Stimulated activated CD8-positive, alpha-beta memory T cell treated with anti-CD3 and anti-CD28 coated beads, Interleukin-7, amount 100 ng/mL, for 4 hours (primary cell): ENCODE data around the gene SLC25A45.
"Not testable (repeated sequence)": the region's sequence is repeated elsewhere in the genome, so short reads cannot be mapped to it uniquely, and the experiment has no call there.

Experiments
- DNase-seq, 2 donors: peaks; one replicate each; pipeline ENCODE4 v3.0.0-alpha.2; 2020; ENCODE audit warnings: low read depth in 2 of 2

SLC25A45 gene

DNA sequence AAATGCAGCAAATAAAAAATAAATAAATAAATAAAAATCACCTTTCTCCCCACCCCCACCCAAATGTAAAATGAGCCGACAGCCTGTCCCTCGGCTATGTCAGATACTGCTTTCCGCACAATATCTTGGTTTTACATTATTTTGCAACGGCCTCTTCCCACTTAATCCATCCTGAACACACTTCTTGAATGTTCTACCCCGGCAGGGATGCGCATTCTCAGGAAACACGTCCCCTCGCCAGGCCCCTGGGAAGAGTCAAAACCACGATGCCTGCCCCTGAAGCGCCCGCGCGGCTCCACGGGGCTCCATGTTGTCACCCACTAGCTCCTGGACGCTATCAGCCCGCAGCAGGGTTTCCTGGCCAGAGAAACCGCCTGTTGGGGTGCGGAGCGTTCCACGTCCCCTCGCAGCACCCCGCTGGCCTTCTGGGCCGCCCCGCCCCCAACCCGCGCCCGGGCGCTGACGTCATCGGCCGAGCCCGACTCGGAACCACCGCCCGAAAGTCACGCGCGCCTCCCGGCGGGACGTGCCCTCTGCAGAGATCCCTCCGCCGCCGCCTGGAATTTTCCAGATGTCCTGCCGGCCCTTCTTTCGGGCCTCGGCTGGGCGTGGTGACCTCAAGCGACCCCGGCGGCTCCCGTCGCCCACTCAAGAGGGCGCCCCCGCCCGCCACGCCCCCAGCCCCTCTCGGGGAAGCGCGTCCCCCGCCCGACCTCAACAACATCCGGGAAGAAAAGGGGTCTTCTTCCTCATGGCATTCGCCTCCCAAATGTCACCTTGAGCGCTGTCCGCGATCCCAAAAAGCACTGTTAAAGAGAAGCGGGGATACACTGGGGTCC lies 39.6 kb upstream of the SLC25A45 start:
- DNase-seq, result peak; percentile 83 to 90

DNA sequence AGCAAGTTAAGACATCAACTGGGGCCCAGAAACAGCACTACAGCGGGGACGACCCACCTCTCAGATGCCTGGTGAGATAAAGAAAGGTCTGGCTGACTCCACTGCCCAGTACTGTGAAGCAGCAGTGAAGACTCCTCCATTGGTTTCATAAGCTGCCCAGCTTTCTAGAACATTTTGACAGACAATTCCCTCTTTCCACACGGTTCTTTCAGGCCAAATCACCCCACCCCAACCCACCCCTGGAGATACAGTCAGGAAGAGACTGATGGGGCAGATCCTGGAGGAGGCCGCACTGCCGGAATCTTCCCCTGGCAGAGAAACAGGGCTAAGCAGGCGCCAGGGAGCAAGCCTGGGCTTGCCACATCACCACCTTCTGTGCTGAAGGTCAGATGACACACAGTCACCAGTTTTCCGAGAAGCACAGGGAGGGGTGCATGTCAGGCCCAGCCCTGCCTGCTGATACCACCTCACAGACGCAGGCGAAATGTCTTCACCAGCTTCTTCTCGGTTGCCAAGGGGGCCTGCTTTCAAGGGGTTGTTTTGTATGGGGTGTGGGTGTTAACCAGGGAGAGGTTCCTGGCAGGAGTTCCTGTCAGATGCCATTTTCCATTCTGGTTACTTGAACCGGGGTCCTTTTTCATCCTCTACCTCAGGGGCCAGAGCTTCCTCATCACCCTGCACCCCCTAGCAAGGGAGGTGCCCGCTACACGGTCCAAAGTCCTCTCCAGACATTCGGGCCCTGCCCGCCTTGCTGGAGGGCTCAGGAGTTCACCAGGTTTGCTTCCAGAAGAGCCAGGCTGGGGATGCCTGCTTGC lies 38.7 kb upstream of the SLC25A45 start:
- DNase-seq, result peak; percentile 84 to 91

DNA sequence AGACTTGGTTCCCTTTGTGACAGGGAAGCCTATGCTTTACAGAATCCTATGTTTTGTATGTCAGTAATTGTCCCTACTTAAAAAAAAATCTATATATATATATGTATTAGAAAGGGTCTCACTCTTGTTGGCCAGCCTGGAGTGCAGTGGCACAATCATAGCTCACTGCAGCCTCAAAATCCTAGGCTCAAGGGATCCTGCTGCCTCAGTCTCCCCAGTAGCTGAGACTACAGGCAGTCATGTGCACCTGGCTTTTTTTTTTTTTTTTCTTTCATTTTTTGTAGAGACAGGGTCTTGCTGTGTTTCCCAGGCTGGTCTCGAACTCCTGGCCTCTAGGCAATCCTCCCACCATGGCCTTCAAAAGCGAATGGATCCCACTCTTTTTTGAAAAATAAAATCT lies 38.1 kb upstream of the SLC25A45 start:
- DNase-seq, result no peak

DNA sequence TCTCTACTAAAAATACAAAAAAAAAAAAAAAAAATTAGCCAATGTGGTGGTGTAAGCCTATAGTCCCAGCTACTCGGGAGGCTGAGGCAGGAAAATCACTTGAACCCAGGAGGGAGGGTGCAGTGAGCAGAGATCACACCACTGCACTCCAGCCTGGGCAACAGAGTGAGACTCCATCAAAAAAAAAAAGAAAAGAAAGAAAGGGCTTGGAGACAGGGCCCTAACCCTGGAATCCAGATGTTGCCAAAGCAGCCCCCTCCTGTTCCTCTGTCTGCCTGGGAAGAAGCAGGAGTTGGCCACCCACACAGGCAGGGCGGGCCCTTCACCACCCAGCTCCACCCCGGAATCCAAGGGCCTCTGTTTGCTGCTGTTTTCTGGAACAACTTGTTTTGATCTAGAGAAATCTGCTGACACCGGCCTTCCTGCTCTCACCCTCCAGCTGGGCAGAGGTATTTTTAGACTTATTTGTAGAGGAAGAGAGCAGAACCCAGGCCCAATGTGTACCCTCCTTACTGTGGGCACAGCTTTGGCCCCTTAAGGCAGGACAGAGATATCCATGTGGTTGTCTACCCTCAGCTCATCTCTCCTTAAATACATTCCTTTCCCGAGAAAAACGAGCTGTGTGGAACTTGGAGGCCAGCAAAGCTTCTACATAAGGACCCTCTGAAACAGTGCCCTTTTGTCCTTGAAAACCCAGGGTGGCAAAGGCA lies 37.5 kb upstream of the SLC25A45 start:
- DNase-seq, result peak in 1 of 2 donors; percentile 50

DNA sequence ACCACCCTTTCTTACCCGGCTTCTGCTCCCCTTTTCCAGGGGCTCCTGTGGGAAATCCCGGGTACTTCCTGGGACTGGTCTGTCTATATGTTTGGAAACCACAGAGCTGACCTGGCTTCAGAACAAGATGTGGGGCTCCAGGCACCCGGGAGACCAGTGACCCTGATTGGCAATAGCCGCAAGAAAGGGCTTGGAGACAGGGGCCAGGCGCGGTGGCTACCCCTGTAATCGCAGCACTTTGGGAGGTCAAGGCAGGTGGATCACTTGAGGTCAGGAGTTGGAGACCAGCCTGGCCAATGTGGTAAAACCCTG lies 37.0 kb upstream of the SLC25A45 start:
- DNase-seq, result no peak

DNA sequence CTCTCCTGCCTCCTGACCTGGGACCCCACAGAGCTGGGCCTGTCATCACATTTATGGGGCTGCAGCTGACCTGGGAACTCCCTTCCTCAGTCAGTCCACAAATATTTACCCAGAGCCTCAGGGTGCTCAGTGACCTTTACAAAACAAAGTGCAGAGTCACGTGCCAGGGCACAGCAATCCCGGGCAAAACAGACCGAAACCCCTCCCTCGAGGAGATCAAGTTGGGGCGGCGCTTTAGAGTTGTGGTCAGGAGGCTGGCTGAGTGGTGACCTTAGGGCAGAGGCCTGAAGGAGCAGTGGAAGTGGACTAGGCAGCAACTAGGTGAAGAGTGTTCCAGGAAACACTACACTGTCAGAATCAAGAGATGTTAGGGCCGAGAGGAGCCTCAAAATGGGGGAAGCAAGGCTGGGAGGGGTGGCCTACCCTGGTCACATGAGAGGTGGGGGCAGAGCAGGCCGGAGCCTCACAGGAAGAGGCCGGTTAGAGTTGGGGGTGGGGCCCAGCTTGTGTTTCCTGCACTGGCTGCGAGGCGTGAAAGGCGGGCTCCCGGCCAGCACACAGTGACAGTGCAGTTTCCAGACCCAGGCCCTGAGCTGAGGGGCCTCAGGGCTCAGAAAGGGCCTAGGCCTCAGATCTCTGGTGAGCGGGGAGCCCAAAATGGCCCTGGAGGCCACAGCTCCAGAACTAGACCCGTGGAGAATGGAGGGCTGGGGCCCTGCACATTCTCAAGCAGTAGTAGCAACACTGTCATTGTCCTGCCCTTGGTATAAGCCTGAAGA lies 36.4 kb upstream of the SLC25A45 start:
- peak; percentile 59 to 81 for DNase-seq

DNA sequence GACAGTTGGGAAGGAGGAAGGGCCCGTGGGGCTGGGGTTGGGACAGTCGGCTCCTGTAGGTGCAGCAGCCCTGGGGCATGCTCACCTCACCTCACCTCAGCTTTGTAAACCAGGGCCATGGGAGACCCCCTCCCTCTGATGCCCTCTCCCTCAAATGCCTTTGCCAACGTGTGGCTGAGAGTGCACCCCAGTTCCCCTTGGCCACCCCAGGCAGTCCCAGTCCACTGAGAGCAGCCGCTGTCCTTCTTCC lies 35.9 kb upstream of the SLC25A45 start:
- no peak for DNase-seq

DNA sequence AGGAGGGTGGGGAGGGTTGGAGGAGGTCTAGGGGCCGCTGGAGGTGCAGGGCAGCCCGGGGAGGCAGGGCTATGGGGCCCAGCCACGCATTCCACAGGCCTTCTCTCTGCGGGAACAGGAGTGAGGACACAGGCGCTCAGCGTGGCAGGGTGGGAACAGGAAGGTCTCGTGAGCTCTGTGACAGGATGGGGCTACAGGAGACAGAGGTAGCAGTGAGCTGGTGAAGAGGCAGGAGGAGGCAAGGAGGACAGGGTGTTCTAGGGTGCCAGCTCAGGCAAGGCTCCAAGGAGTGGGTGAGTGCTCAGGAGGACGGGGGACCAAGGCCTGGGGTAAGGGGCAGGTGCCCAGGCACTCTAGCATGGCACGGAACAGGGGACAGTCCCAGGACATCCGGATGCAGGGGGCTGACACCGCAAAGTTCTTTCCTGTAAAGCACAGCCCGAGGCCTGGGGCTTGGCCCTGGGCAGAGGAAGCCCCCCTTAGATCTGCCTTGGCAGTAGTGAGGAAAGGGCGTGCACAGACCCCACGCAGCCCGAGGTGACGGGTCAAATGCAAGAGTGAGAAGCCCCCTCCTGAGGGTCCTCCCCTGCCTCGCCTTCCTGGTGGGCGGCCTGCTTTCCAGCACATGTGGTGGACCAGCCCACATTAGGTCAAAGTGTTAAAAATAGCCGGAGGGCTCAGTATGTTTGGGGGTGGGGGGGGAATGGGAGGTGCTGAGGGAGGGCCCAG lies 35.4 kb upstream of the SLC25A45 start:
- no peak for DNase-seq

DNA sequence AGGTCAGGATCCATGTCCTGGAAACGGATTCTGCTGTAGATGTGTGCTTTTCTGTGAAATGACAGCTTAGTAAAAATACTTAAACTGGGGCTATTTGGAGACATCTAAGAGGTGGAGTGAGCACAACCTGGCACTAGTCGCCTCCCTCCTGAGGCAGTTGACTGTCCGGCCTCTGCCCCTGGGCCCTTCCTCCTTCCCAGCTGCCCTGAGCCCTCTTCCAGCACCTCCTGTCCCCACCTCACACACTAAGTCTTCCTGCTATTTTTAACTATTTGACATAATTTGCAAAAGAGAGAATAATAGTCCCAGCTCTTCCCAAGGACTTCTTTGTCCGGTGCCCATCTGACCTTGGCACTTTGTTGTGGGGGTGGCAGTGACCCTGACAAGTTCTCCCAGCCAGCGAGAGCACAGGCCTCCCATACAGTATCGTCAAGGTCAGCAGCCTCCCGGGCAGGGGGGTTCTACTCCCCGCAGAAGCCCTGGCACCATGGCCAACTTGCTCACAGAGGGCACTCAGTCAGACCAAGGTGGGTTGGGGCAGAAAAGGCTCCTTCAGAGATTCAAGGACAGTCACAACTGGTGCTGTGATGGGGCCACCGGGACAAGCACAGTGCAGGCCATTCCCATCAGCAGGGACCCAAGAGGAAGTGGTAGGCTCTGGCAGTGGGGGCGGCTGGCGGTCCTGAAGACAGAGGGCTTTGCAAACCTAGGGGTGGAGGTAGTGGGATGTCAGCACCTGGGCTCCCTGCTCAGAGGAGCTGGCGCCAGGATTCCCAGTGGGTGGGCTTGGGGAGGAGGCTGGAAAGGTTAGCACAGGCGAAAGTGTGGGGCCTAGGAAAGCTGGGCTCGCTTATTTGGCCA lies 34.6 kb upstream of the SLC25A45 start:
- no peak for DNase-seq

DNA sequence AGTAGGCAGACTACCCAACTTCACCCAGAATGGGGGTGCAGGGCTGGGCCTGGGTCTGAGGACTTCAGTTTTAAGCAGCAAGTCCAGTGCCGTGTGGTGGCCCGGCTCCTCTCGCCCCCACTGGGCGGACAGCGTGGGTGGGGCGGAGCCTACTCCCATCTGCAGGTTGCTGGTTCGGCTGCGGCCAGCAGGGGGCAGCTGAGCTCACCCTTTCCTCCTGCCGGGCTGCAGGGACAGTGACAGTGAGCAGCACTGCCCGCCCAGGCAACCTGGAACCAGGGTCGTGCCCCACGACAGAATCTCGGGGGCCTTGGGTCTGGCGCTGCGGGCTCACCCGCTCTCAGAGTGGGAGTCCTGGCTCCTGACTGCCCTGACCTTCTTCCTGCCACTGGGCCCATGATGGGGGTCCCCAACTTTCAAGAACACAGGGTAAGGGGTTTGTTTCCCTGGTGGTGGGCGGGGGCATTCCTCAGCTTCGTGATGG lies 33.9 kb upstream of the SLC25A45 start:
- DNase-seq, result peak; percentile 84 to 85

DNA sequence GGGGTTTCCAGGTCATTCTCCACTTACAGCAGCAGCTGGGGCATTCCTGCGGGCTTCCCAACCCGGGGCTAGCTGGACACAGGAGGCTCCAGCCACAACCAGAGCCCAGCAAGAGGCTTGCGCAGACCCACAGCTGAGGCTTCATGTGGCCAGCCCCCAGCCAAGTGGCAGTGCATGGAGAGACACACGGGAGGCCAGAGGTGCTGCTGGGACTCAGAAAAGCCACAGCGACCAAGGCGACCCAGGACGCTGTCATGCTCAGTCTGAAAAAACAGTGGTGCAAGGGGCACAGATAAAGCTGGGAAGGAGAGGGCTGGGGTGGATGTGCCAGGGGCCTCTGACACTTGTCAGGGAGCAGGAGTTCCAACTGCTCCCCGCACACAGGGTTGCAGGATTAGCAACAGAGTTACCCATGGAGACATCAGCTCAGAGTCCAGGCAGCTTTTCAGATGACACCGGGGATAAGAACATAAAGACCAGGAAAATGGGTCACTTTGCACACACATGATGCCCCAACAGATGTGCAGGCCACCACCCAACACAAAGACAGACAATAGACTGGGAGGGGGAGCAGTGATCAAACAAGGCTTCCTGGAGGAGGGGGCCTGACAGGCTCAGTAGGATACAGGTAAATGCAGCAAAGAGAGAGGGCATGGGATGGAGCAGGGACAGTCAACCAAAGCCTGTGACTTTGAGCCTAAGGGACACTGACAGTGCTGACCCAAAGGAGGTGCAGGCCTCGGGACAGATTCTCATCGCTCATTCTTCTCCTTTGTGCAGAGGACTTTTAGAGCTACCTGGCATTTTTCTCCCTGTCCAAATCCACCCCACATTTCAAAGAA lies 33.3 kb upstream of the SLC25A45 start:
- DNase-seq, result no peak

DNA sequence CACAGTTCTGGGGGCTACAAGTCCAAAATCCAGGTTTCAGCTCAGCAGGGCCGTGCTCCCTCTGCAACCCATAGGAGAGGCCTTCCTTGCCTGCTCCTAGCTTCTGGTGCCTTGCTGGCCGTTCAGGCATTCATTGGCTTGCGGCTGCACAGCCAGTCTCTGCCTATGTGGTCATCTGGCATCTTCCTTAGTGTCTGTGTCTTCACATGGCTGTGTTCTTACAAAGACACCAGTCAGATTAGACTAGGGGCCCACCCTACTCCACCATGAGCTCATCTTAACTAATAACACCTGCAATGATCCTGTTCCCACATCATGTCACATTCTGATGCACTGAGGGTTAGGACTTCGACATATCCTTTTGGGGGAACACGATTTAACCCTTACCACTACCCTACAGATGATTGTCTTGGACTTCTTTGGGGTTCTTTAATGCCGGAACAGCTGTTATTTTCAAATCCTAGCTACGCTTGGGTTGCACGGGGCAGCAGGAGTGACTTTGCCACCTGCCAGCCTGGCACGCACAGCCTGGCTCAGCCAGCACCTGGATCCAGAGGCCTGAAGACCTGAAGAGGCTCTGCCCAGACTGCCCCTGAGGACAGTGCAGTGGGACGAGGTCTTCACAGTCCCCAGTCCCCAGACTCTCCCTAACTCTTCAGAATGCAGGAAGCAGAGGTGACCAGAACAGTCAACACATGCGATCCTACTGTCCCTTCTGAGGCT lies 32.5 kb upstream of the SLC25A45 start:
- no peak for DNase-seq

DNA sequence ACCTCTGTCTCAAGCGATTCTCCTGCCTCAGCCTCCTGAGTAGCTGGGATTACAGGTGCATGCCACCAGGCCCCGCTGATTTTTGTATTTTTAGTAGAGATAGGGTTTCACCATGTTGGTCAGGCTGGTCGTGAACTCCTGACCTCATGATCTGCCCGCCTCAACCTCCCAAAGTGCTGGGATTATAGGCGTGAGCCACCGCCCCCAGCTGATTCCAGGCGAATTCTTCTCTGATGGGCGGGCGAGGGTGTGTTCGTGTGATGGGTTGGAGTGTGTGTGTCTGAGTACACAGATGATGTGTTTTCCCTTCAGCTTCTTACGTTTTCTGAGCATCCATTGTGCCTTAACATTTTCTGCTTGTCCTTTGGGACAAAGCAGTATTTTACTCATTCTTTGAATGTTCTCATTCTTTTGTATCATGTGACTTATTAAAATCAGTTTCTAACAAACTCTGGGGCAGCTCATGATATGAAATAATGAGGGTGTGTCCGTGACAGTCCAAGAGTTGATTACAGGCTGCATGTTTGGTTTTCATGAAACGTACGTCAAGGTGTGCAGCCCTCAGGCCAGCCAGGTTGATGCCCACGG lies 30.7 kb upstream of the SLC25A45 start:
- DNase-seq, result not testable (repeated sequence)

DNA sequence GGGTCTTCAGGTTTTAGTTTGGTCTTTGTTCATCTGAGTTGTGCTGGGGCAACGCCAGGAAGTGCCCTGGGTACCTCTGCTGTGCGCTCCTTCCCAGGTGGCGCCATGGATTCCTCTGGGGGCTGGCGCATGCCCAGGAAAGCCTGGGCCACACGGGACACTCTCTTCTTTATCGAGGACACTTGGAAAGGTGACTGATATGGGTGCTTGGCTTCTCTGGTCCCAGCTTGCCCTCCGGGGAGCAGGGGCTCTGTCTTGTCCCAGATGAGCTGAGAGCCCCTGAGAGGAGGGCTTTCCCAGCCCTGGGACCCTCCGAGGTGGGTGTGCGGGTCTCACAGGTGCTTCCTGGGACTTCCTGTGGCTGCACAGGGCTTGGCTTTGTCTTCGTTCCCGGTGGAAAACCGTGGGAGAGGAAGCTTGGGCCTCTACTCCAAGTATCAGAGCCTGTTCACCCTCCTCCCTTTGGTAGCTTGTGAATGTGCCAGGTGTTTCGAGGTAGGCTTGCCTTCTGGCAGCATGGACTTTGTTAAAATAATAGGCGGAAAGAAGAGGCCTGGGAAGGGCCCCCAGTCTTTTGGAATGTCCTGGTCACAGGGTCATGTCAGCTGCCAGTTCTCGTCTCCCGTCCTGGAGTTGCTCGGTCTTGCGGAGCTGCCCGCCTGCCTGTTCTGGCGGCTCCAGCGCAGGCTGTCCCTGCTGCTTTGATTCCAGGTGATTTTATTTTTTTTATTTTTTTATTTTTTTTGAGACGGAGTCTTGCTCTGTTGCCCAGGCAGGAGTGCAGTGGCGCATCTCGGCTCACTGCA lies 30.0 kb upstream of the SLC25A45 start:
- DNase-seq, result no peak

DNA sequence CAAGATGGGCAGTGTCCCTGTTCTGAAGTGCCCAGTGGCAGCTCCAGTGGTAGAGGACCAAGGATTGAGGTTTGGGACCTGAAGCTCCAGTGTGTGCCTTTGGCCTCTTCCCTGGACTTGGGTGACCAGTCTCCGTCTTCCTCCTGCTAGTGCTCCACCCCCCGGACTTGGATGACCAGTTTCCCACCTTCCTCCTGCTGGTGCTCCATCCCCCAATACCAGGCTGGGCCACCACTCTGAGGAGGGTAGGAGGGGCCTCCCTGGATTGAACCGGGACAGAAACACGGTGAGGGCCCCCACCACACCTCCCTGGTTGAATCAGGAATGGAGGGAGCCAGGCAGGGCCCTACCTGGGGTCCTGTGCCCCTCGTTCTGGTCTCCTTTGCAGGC lies 29.2 kb upstream of the SLC25A45 start:
- DNase-seq, result no peak

DNA sequence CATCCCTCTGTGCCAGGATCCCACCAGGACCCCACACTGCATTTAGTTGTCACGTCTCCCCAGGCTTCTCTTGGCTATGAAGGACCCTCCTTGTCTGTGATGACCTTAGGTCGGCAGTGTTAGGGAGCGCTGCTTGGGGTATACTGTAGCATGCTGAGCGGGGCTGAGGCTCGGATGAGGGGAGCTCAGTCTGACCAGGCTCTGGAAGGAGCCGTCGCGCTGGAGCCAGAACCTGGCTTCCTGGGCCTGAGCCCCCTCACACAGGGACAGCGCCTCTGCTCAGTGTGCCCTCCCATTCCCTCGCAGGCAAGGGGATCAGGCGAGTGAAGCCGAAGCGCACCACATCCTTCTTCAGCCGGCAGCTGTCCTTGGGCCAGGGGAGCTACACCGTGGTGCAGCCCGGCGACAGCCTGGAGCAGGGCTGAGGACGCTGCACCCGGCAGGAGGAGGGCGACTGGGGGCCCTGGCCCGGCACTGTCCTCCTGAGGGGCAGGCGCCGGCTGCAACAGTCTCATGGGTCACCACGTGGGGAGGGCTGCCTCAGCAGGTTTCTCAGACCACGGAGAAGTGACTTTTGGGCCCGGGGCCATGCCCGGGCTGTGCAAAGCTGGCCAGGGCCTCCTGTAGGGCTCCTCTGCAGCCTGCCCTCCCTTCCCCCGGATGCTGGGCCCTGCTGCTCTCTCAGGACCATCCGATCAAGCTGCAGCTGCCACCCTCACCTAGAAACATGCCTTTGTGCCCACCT lies 28.7 kb upstream of the SLC25A45 start:
- DNase-seq, result no peak
